Placental epithelial cell (primary cell): ENCODE data around the gene CARS1. TPM values are rescaled to one million over a fixed set of nuclear protein-coding genes. Genes with fewer than 3 reads are reported as not detected.

Experiments used
- small RNA-seq: library from RNA; depleted of rRNA; stranded (forward); fragments of <200 nt; gene quantifications from one replicate; pipeline ENCODE3, GENCODE V24; 2012
- total RNA-seq: library from RNA; depleted of rRNA; stranded (reverse); fragments of >200 nt; gene quantifications from 2 replicates; pipeline ENCODE4 v1.2.3, GENCODE V29; 2012

The CARS1 gene
- 27.9 and 47.2 TPM in 2 replicates for total RNA-seq

DNA sequence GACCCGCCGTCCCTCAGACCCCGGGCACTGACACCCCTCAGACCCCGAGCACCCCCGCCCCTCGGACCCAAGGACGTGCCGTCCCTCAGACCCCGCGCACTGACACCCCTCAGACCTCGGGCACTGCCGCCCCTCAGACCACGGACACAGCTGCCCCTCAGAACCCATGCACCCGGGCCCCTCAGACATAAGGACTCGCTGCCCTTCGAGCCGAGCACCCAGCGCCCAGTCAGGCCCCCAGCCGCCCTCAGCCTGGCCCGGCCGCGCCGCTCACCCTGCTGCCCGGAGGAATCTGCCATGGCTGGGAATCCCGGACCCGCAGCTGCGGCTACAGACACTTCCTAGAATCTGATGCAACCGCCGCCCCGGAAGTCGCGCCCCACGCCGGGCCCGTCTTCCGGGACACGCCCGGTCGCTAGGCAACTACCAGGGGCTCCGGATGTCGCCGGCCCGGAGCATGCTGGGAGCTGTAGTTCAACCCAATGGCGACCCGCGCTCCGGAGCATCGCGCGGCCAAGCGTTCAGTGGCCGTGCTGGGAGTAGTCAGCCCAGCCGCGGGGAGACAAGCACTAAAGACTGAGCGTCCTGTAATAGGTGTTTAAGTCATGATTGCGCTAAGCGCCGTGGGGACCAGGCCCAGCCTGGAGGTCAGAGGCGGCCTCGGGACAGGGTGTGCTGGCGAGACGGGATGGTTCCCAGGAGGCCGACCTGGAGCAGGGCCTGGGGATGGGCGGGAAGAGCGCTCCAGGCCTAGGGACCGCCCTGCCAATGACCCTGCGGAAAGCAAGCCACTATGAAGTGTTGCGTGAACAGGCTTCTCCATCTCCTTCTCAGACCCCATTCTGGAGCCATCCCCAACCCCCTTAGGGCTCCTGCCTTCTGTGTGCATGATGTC, at the start of gene CARS1:
TSS of gene CARS1 (minus strand) at position 355 of the 895 bp plus-strand sequence. CDS start at position 299, 56 bp downstream.

DNA sequence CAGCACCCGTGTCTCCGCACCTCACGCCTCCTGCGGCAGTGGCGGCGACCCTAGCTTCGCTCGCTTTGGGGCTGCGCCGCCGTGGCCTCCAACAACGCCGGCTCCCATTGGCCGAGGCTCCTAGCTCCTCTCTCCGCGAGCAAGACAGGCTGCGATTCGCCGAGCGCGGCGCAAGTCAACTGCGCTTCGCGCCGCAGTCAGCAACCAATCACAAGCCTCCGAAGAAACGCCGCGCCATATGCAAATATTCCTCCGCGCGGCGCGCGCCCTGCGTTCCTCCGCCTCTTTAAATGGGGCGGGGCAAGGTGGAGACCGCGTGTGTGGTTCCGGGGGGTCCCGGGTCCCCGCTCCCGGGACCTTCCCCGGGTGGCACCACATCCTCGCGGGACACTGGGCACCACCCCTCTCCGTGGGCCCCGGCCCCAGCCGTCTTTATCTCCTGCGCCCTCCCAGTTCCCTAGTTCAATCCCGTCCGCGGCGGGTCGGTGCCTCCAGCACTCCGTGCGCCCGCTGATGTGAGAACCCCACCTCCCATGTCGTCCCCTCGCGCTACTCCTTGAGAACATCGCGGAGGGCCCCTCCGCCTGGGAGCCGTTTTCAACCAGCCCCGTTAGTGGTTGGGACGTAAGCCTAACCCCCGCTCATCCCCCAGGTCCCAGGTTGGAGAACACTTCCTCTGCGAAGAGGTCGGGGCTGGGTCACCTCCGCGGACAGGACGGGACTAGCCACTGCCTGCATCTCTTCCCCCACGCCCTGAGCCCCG, 64.8 kb downstream of the CARS1 start, which contains the start of gene NAP1L4:
TSS of gene NAP1L4 (minus strand) at position 96 of the 763 bp plus-strand sequence. CDS start 13,109 bp downstream, outside the sequence.

Small RNA genes within 50 kb of the gene (small RNA-seq; reads per million reads assigned to genes)
- gene RNU1-91P = not detected
- gene SNORA54 = 22.6 reads per million, percentile 97 among the genes with 10 or more reads in this experiment

Other genes with a start within 250 kb of the CARS1 start
- gene CDKN1C, start 171.6 kb downstream of the CARS1 start, total RNA-seq = 139 and 259 TPM in 2 replicates
- 2.4 and 4.0 TPM in 2 replicates for gene PHLDA2, start 128.0 kb downstream of the CARS1 start, total RNA-seq
- gene NAP1L4, start 65.1 kb downstream of the CARS1 start, total RNA-seq = 92.3 and 152 TPM in 2 replicates
- 35.9 and 51.8 TPM in 2 replicates for gene OSBPL5, start 107.9 kb upstream of the CARS1 start, total RNA-seq
- not detected in 2 replicates for gene MRGPRG, start 161.4 kb upstream of the CARS1 start, total RNA-seq
- 0.87 TPM in 1 of 2 replicates, not detected in the other for gene MRGPRE, start 175.0 kb upstream of the CARS1 start, total RNA-seq